Endothelial cell of umbilical vein (primary cell): ENCODE results near the gene PKD1L1.

Experiments
- POLR2A ChIP-seq: IDR thresholded peaks from 2 replicates; pipeline ENCODE4 v1.6.1; 2012; ENCODE audit warnings: low read depth, mild to moderate bottlenecking, control low read depth, low read length
- POLR2AphosphoS5 ChIP-seq: IDR thresholded peaks from 2 replicates; pipeline ENCODE4 v1.6.1; 2012; ENCODE audit warnings: low read depth, mild to moderate bottlenecking, control low read depth, low read length, moderate library complexity; ENCODE audit not compliant: insufficient read depth
- TF ChIP-seq, protein P1 (sequence below), 2 donors: IDR thresholded peaks; 1 replicate in 1 of 2; 2 replicates in 1 of 2; pipeline ENCODE4 v1.5.1; 2011; ENCODE audit warnings: low read length in 2 of 2, mild to moderate bottlenecking in 2 of 2, moderate library complexity in 2 of 2, control low read depth in 1 of 2, inconsistent platforms in 1 of 2, low read depth in 1 of 2; ENCODE audit not compliant: insufficient read depth in 1 of 2; ENCODE audit errors: extremely low read depth in 1 of 2
- TF ChIP-seq, protein P2 (sequence below): IDR thresholded peaks from 2 replicates; pipeline ENCODE4 v1.6.1; 2011; ENCODE audit not compliant: insufficient read depth, insufficient read length

- TF ChIP-seq, protein P1, sequence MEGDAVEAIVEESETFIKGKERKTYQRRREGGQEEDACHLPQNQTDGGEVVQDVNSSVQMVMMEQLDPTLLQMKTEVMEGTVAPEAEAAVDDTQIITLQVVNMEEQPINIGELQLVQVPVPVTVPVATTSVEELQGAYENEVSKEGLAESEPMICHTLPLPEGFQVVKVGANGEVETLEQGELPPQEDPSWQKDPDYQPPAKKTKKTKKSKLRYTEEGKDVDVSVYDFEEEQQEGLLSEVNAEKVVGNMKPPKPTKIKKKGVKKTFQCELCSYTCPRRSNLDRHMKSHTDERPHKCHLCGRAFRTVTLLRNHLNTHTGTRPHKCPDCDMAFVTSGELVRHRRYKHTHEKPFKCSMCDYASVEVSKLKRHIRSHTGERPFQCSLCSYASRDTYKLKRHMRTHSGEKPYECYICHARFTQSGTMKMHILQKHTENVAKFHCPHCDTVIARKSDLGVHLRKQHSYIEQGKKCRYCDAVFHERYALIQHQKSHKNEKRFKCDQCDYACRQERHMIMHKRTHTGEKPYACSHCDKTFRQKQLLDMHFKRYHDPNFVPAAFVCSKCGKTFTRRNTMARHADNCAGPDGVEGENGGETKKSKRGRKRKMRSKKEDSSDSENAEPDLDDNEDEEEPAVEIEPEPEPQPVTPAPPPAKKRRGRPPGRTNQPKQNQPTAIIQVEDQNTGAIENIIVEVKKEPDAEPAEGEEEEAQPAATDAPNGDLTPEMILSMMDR (IDR thresholded peaks at IDR 0.05; ENCODE audit: extremely low read depth in 1 of 2, insufficient read depth in 1 of 2, low read depth in 1 of 2, low read length in 2 of 2), result no peak
- no peak for TF ChIP-seq POLR2AphosphoS5
- TF ChIP-seq, protein P2, sequence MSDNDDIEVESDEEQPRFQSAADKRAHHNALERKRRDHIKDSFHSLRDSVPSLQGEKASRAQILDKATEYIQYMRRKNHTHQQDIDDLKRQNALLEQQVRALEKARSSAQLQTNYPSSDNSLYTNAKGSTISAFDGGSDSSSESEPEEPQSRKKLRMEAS, result no peak
- TF ChIP-seq POLR2A, result no peak
Observed at GRCh38 chr7:47902013-47902412, 46.3 kb downstream of the PKD1L1 start.
